H1 (cell line): Measurements from ENCODE around the gene ACAP3. TPM values are rescaled to one million over a fixed set of nuclear protein-coding genes. Genes with fewer than 3 reads are reported as not detected.
A peak's percentile ranks its signal among the peaks of the same experiment; 100 is the strongest.

ENCODE experiments used
- CTCF ChIA-PET: fragments of 300-600 bp; sonication (Branson Sonifier 250); formaldehyde crosslinking; loops from one replicate; lab custom pipeline; 2021; ENCODE audit not compliant: partially characterized antibody; lab: Charles Lee
- POLR2A ChIA-PET: fragments of 300-600 bp; sonication (Branson Sonifier 250); formaldehyde crosslinking; loops from one replicate; lab custom pipeline; 2021; ENCODE audit warnings: inconsistent platforms; ENCODE audit not compliant: partially characterized antibody; lab: Charles Lee
- DNase-seq, 2 experiments: peaks; one replicate each; pipeline versions ENCODE4 v3.0.0 to v3.0.0-alpha.2; 2010 to 2022; ENCODE audit warnings: low spot score in 2 of 2, low read depth in 1 of 2, mixed read lengths in 1 of 2
- FAIRE-seq: peaks from 2 replicates; lab custom pipeline; 2011; peaks lifted over from hg19 to GRCh38; lab: Jason Lieb, UNC
- H2AFZ ChIP-seq: 2 replicates; pipeline ENCODE4 v1.8.1; 2012; ENCODE audit warnings: low read length, inconsistent platforms
- H2AK5ac ChIP-seq: 2 replicates; pipeline ENCODE4 v1.6.1; 2013; ENCODE audit warnings: low read depth, low read length
- H2BK120ac ChIP-seq: replicated peaks from 2 replicates; pipeline ENCODE3; 2013; ENCODE audit warnings: low read depth, low read length, inconsistent platforms
- H2BK12ac ChIP-seq: 2 replicates; pipeline ENCODE4 v1.6.1; 2013; ENCODE audit warnings: low read depth, low read length
- H2BK15ac ChIP-seq: 2 replicates; pipeline ENCODE4 v1.6.1; 2013; ENCODE audit warnings: low read length
- H2BK20ac ChIP-seq: 2 replicates; pipeline ENCODE4 v1.6.1; 2013; ENCODE audit warnings: low read length
- H2BK5ac ChIP-seq: 2 replicates; pipeline ENCODE4 v1.6.1; 2013; ENCODE audit warnings: low read depth, low read length
- H3K14ac ChIP-seq: 2 replicates; pipeline ENCODE4 v1.6.1; 2013; ENCODE audit warnings: inconsistent platforms; ENCODE audit not compliant: insufficient read length
- H3K18ac ChIP-seq: 2 replicates; pipeline ENCODE4 v1.6.1; 2013; ENCODE audit warnings: low read length; ENCODE audit errors: extremely low read depth
- H3K23ac ChIP-seq: 2 replicates; pipeline ENCODE4 v1.6.1; 2013; ENCODE audit warnings: inconsistent platforms; ENCODE audit not compliant: insufficient read length
- H3K23me2 ChIP-seq: 2 replicates; pipeline ENCODE4 v1.6.1; 2013; ENCODE audit warnings: low read depth, low read length
- H3K27ac ChIP-seq: 2 replicates; pipeline ENCODE4 v1.6.1; 2011; ENCODE audit warnings: low read depth, low read length, inconsistent platforms
- H3K27me3 ChIP-seq, 4 experiments: replicated peaks in 1 of 4; 1 replicate in 1 of 4; 2 replicates in 3 of 4; pipeline versions ENCODE4 v1.6.1 to v1.8.1; 2011 to 2013; ENCODE audit warnings: low read length in 3 of 4, mild to moderate bottlenecking in 3 of 4, inconsistent platforms in 2 of 4, mixed read lengths in 2 of 4, moderate library complexity in 1 of 4; ENCODE audit not compliant: control insufficient read depth in 3 of 4, insufficient read depth in 3 of 4; ENCODE audit errors: extremely low read depth in 1 of 4
- H3K36me3 ChIP-seq, 4 experiments: 2 replicates each; pipeline versions ENCODE4 v1.6.1 to v1.8.1; 2011 to 2013; ENCODE audit warnings: mild to moderate bottlenecking in 4 of 4, low read length in 3 of 4, moderate library complexity in 2 of 4, control low read depth in 1 of 4, inconsistent platforms in 1 of 4; ENCODE audit not compliant: insufficient read depth in 4 of 4, control insufficient read depth in 2 of 4
- H3K4ac ChIP-seq: replicated peaks from 2 replicates; pipeline ENCODE3; 2013; ENCODE audit warnings: low read length, low read depth, mixed read lengths, inconsistent platforms; ENCODE audit not compliant: insufficient read length
- H3K4me1 ChIP-seq, 4 experiments: replicated peaks in 1 of 4; 1 replicate in 1 of 4; 2 replicates in 3 of 4; pipeline versions ENCODE4 v1.6.1 to v1.8.1; 2011 to 2013; ENCODE audit warnings: low read length in 3 of 4, inconsistent platforms in 2 of 4, mixed read lengths in 1 of 4; ENCODE audit not compliant: insufficient read depth in 4 of 4, control insufficient read depth in 3 of 4
- H3K4me2 ChIP-seq, 2 experiments: 2 replicates each; pipeline versions ENCODE4 v1.6.1 to v1.8.1; 2011 to 2013; ENCODE audit warnings: low read depth in 2 of 2, low read length in 2 of 2, control low read depth in 1 of 2, inconsistent platforms in 1 of 2, mild to moderate bottlenecking in 1 of 2; ENCODE audit not compliant: insufficient read depth in 1 of 2
- H3K4me3 ChIP-seq, 4 experiments: fragments of 200-600, 300-600 bp in 1 of 4; sonication (generic), shearing (Covaris generic), sonication (Bioruptor Twin) in 1 of 4; 2 replicates each; pipeline versions ENCODE4 v1.5.1 to v1.8.1; 2011 to 2016; ENCODE audit warnings: low read length in 4 of 4, low read depth in 3 of 4, control low read depth in 2 of 4, inconsistent platforms in 2 of 4, mild to moderate bottlenecking in 2 of 4, mixed read lengths in 1 of 4, moderate library complexity in 1 of 4; ENCODE audit not compliant: insufficient read depth in 2 of 4; ENCODE audit errors: extremely low read depth in 1 of 4
- H3K56ac ChIP-seq: replicated peaks from 2 replicates; pipeline ENCODE3; 2013; ENCODE audit warnings: low read depth, mild to moderate bottlenecking, mixed read lengths, low read length, inconsistent platforms; ENCODE audit not compliant: insufficient read length
- H3K79me1 ChIP-seq: 2 replicates; pipeline ENCODE4 v1.6.1; 2013; ENCODE audit warnings: low read depth, low read length, control low read depth
- H3K79me2 ChIP-seq, 2 experiments: 2 replicates each; pipeline versions ENCODE4 v1.6.1 to v1.8.1; 2012 to 2013; ENCODE audit warnings: low read length in 2 of 2, mild to moderate bottlenecking in 2 of 2, inconsistent platforms in 1 of 2; ENCODE audit not compliant: insufficient read depth in 2 of 2, control insufficient read depth in 1 of 2
- H3K9ac ChIP-seq, 4 experiments: replicated peaks in 1 of 4; 1 replicate in 1 of 4; 2 replicates in 3 of 4; pipeline versions ENCODE4 v1.6.1 to v1.8.1; 2011 to 2013; ENCODE audit warnings: low read depth in 3 of 4, low read length in 3 of 4, control low read depth in 2 of 4, mild to moderate bottlenecking in 2 of 4, moderate library complexity in 2 of 4, inconsistent platforms in 1 of 4; ENCODE audit errors: extremely low read depth in 1 of 4
- H3K9me3 ChIP-seq, 2 experiments: 2 replicates each; pipeline versions ENCODE4 v1.6.1 to v1.8.1; 2012 to 2013; ENCODE audit warnings: mild to moderate bottlenecking in 2 of 2, moderate library complexity in 2 of 2, control low read depth in 1 of 2, inconsistent platforms in 1 of 2, low read depth in 1 of 2, low read length in 1 of 2, mixed read lengths in 1 of 2; ENCODE audit not compliant: insufficient read depth in 2 of 2
- H4K20me1 ChIP-seq, 2 experiments: replicated peaks in 1 of 2; 2 replicates each; pipeline versions ENCODE3 to v1.8.1; 2011 to 2013; ENCODE audit warnings: inconsistent platforms in 2 of 2, low read length in 2 of 2, mild to moderate bottlenecking in 1 of 2; ENCODE audit not compliant: insufficient read depth in 2 of 2, control insufficient read depth in 1 of 2
- H4K5ac ChIP-seq: 2 replicates; pipeline ENCODE4 v1.6.1; 2013; ENCODE audit warnings: low read length, low read depth, mixed read lengths, inconsistent platforms; ENCODE audit not compliant: insufficient read length
- H4K8ac ChIP-seq: 2 replicates; pipeline ENCODE4 v1.8.0; 2013; ENCODE audit warnings: mild to moderate bottlenecking, moderate library complexity, low read length, inconsistent platforms; ENCODE audit not compliant: insufficient read depth; ENCODE audit errors: extremely low read depth
- H4K91ac ChIP-seq: replicated peaks from 2 replicates; pipeline ENCODE3; 2013; ENCODE audit warnings: low read length, mixed read lengths, inconsistent platforms; ENCODE audit not compliant: insufficient read length
- ZNF274 ChIP-seq: IDR thresholded peaks from 2 replicates; pipeline ENCODE4 v1.7.0; 2012; ENCODE audit warnings: low read length, borderline replicate concordance; ENCODE audit errors: extremely low read depth
- WGBS, 2 experiments: shearing (Covaris generic) in 1 of 2; methylation state at CpG; one replicate each; pipeline versions ENCODE4 v1.1.6 to v1.1.7; 2013 to 2015; ENCODE audit warnings: low lambda C conversion rate in 2 of 2, mixed read lengths in 2 of 2, inconsistent platforms in 1 of 2, low coverage in 1 of 2, missing lambda C conversion rate in 1 of 2; ENCODE audit not compliant: insufficient replicate concordance in 2 of 2, insufficient coverage in 1 of 2, insufficient read length in 1 of 2; ENCODE audit errors: extremely low coverage in 1 of 2, missing lambda C conversion rate in 1 of 2; 5-methylcytosine and 5-hydroxymethylcytosine counted together
- polyA plus RNA-seq, 7 experiments: library from polyadenylated mRNA; depleted of rRNA in 3 of 7; stranded (reverse) in 5 of 7; unstranded in 2 of 7; fragments of >200 nt in 5 of 7; fragments of 200-250 nt in 2 of 7; gene quantifications; 1 replicate in 5 of 7; 2 replicates in 1 of 7; 4 replicates in 1 of 7; pipeline versions ENCODE4 v1.2.1 to v1.2.3, GENCODE V29; 2011 to 2013; ENCODE audit warnings: missing spikeins in 2 of 7, mixed read lengths in 2 of 7
- total RNA-seq: library from RNA; stranded (reverse); fragmentation: NEBNext Ultra II Directional; extraction: Animal tissue kit (Norgen Biotek cat#: 25700); gene quantifications from 2 replicates; pipeline ENCODE4 v1.2.1, GENCODE V29; 2021

ACAP3 gene
- total and polyA plus RNA-seq, 2 of the 8 experiments (the other 6 are each of a cell fraction or from before 2014, with no cell fraction given): 14.8 to 28.3 TPM

- 89% methylated on average over 14 of the region's 15 CpGs; no CpG with 5 or more reads in 1 of the 2 experiments for WGBS, 2 experiments
- Histone ChIP-seq H3K14ac (no peak overlapping the region), H3K27me3 (no peaks in the 10 kb centered on the region; a peak in 1 of 7 replicates), H4K20me1 (peaks cover 7 to 31% of the 10 kb centered on the region in 2 experiments), H3K18ac (no peak overlapping the region), H4K8ac (no peak overlapping the region; the same call in 1 of the 2 replicates), H3K56ac (no peak overlapping the region), H2BK120ac (no peak overlapping the region), H3K27ac (no peak overlapping the region), H2BK12ac (0 out of 2 replicates have a peak overlapping the region, but pooled peaks have one; percentile 60), H4K91ac (no peak overlapping the region), H3K23me2 (peaks cover 3% of the 10 kb centered on the region), H3K4ac (no peak overlapping the region), H3K79me2 (0 out of 4 replicates have a peak, but pooled peaks cover 0 to 6% of the 10 kb centered on the region in 2 experiments), H3K36me3 (peaks cover 0 to 3% (median 0%) of the 10 kb centered on the region in 4 experiments; a peak in 1 of 8 replicates), H2BK20ac (no peak overlapping the region), H3K4me2 (no peak overlapping the region), H2BK5ac (peak overlapping the region; percentile 26; the same call in 1 of the 2 replicates), H3K79me1 (peaks cover 10% of the 10 kb centered on the region), H3K4me1 (peaks cover 0 to 3% (median under 1%) of the 10 kb centered on the region in 4 experiments; a peak in 5 of 7 replicates), H2AK5ac (no peak overlapping the region), H2BK15ac (0 out of 2 replicates have a peak overlapping the region, but pooled peaks have one; percentile 11), H3K9ac (no peak overlapping the region), H3K9me3 (peaks cover 0 to 6% of the 10 kb centered on the region in 2 experiments; a peak in 2 of 4 replicates), H2AFZ (no peak overlapping the region)
- no peak for DNase-seq
- FAIRE-seq: no peak
- CTCF ChIA-PET: no interaction called here
- TF ChIP-seq ZNF274: no peak
- TF ChIP-seq, all 59 proteins: peak for 0
- Histone ChIP-seq H3K4me3 (no peak overlapping the region), H4K5ac (no peak overlapping the region), H3K23ac (no peak overlapping the region)
- POLR2A ChIA-PET: interaction anchor here (0.6 to 9.0 kb wide), 5 partner anchors 9 to 35 kb away, joined by 3 to 134 read pairs (median 6); no protein-coding TSS in a partner anchor
Observed at GRCh38 chr1:1330366-1331067, 22.8 kb upstream of the ACAP3 start.
